ENCODE results near the gene TRIM59. TPM values are rescaled to one million over a fixed set of nuclear protein-coding genes. Genes with fewer than 3 reads are reported as not detected.
A peak's percentile ranks its signal among the peaks of the same experiment; 100 is the strongest.
"Not testable (repeated sequence)": the region's sequence is repeated elsewhere in the genome, so short reads cannot be mapped to it uniquely, and the experiment has no call there.

The TRIM59 gene
- total RNA-seq, 1 donor from 2014 or later: 23.0 TPM

GRCh38 chr3:160458151-160458550, 8.6 kb upstream of the TRIM59 start:
- no peak for TF ChIP-seq CTCF (IDR thresholded peaks at IDR 0.05; ENCODE audit: unreplicated experiment)
- Mint-ChIP-seq H3K36me3 (no peaks in the 10 kb centered on the region), H3K27me3 (ENCODE audit: low read depth) (peaks cover 5% of the 10 kb centered on the region), H3K27ac (no peak overlapping the region), H3K9me3 (no peaks in the 10 kb centered on the region), H3K4me1 (no peaks in the 10 kb centered on the region), H3K4me3 (no peak overlapping the region)
- DNase-seq (ENCODE audit: low spot score in 2 of 2, unreplicated experiment in 2 of 2): no peak

- H3K27ac Mint-ChIP-seq: no peak overlapping the region
- no peak for TF ChIP-seq CTCF (IDR thresholded peaks at IDR 0.05; ENCODE audit: unreplicated experiment)
- no peaks in the 10 kb centered on the region for H3K4me1 Mint-ChIP-seq
- no peak for DNase-seq (ENCODE audit: low spot score in 2 of 2, unreplicated experiment in 2 of 2)
- no peak overlapping the region for H3K4me3 Mint-ChIP-seq
- H3K36me3 Mint-ChIP-seq: no peaks in the 10 kb centered on the region
- peaks cover 5% of the 10 kb centered on the region for H3K27me3 Mint-ChIP-seq (ENCODE audit: low read depth)
- no peaks in the 10 kb centered on the region for H3K9me3 Mint-ChIP-seq
Observed at GRCh38 chr3:160455846-160456245, 6.3 kb upstream of the TRIM59 start.

GRCh38 chr3:160454995-160455394, 5.4 kb upstream of the TRIM59 start:
- Mint-ChIP-seq H3K9me3 (peaks cover 4% of the 10 kb centered on the region), H3K4me3 (no peak overlapping the region), H3K27me3 (ENCODE audit: low read depth) (peaks cover 9% of the 10 kb centered on the region), H3K36me3 (no peaks in the 10 kb centered on the region), H3K27ac (no peak overlapping the region), H3K4me1 (peaks cover 6% of the 10 kb centered on the region)
- TF ChIP-seq CTCF (IDR thresholded peaks at IDR 0.05; ENCODE audit: unreplicated experiment): no peak
- no peak for DNase-seq (ENCODE audit: low spot score in 2 of 2, unreplicated experiment in 2 of 2)

GRCh38 chr3:160452251-160452650, 2.7 kb upstream of the TRIM59 start:
- H3K36me3 Mint-ChIP-seq; H3K27me3 Mint-ChIP-seq (ENCODE audit: low read depth); H3K27ac Mint-ChIP-seq; H3K4me3 Mint-ChIP-seq; DNase-seq (ENCODE audit: low spot score in 2 of 2, unreplicated experiment in 2 of 2); H3K9me3 Mint-ChIP-seq: not testable (repeated sequence)
- peaks cover 22% of the 10 kb centered on the region for H3K4me1 Mint-ChIP-seq

GRCh38 chr3:160451602-160452001, 2.0 kb upstream of the TRIM59 start:
- H3K9me3 Mint-ChIP-seq: peaks cover 4% of the 10 kb centered on the region
- no peak overlapping the region for H3K4me3 Mint-ChIP-seq
- no peak for DNase-seq (ENCODE audit: low spot score in 2 of 2, unreplicated experiment in 2 of 2)
- TF ChIP-seq CTCF (IDR thresholded peaks at IDR 0.05; ENCODE audit: unreplicated experiment): no peak
- H3K27me3 Mint-ChIP-seq (ENCODE audit: low read depth): peaks cover 5% of the 10 kb centered on the region
- H3K36me3 Mint-ChIP-seq: no peaks in the 10 kb centered on the region
- no peak overlapping the region for H3K27ac Mint-ChIP-seq
- H3K4me1 Mint-ChIP-seq: peaks cover 24% of the 10 kb centered on the region

GRCh38 chr3:160450846-160451245, 1.3 kb upstream of the TRIM59 start:
- Mint-ChIP-seq H3K27ac (peak overlapping the region; percentile 94), H3K4me3 (peak overlapping the region; percentile 85), H3K27me3 (ENCODE audit: low read depth) (peaks cover 5% of the 10 kb centered on the region), H3K4me1 (peaks cover 24% of the 10 kb centered on the region), H3K9me3 (peaks cover 8% of the 10 kb centered on the region), H3K36me3 (peaks cover 3% of the 10 kb centered on the region)
- TF ChIP-seq CTCF (IDR thresholded peaks at IDR 0.05; ENCODE audit: unreplicated experiment): no peak
- DNase-seq (ENCODE audit: low spot score in 2 of 2, unreplicated experiment in 2 of 2): no peak
